Tibial artery (tissue), 4 donors: ENCODE measurements around the gene KIAA0825.

Experiments
- DNase-seq, 2 donors: peaks; one replicate each; pipeline ENCODE4 v3.0.0-alpha.2; 2019
- H3K27ac ChIP-seq, 2 donors: fragments of 200-600 bp; sonication (generic) in 1 of 2; 1 replicate in 1 of 2; 2 replicates in 1 of 2; pipeline ENCODE4 v1.5.1; 2018 to 2019; ENCODE audit warnings: mild to moderate bottlenecking in 1 of 2
- H3K27me3 ChIP-seq, 2 donors: fragments of 200-600 bp; sonication (generic) in 1 of 2; one replicate each; pipeline versions ENCODE4 v1.5.1 to v1.6.0; 2016 to 2019
- H3K36me3 ChIP-seq, 3 donors: fragments of 200-600 bp; sonication (generic) in 2 of 3; one replicate each; pipeline ENCODE4 v1.5.1; 2016 to 2019; ENCODE audit warnings: mild to moderate bottlenecking in 2 of 3
- H3K4me1 ChIP-seq, 4 donors: fragments of 200-600 bp; sonication (generic) in 2 of 4; 1 replicate in 3 of 4; 2 replicates in 1 of 4; pipeline ENCODE4 v1.5.1; 2016 to 2019
- H3K4me3 ChIP-seq, 2 donors: fragments of 200-600 bp; sonication (generic) in 1 of 2; 1 replicate in 1 of 2; 2 replicates in 1 of 2; pipeline ENCODE4 v1.5.1; 2018 to 2019; ENCODE audit warnings: mild to moderate bottlenecking in 2 of 2
- H3K9me3 ChIP-seq, 3 donors: fragments of 200-600 bp; sonication (generic) in 1 of 3; one replicate each; pipeline ENCODE4 v1.5.1; 2016 to 2019
- CTCF ChIP-seq, 2 experiments: fragments of 200-600 bp in 1 of 2; fragments of 450-650 bp in 1 of 2; IDR thresholded peaks; one replicate each; pipeline ENCODE4 v1.5.1; 2017 to 2019; ENCODE audit warnings: antibody characterized with exemption in 2 of 2, mild to moderate bottlenecking in 1 of 2, moderate library complexity in 1 of 2
- intact Hi-C: fragments of 100-400 bp; cut with DNase I; formaldehyde crosslinking; loops from one replicate; pipeline ENCODE4 v1.15.0; 2023; ENCODE audit warnings: low total_unique reads

Gene KIAA0825

GRCh38 chr5:94168151-94168550, 450.3 kb downstream of the KIAA0825 start:
- H3K27ac ChIP-seq, result no peak overlapping the region
- no peak for DNase-seq
- intact Hi-C loops, result no loop called here
- no peaks in the 10 kb centered on the region for H3K4me1 ChIP-seq
- H3K36me3 ChIP-seq, result no peaks in the 10 kb centered on the region
- TF ChIP-seq CTCF (IDR thresholded peaks at IDR 0.05), result no peak
- H3K27me3 ChIP-seq, result no peaks in the 10 kb centered on the region
- H3K4me3 ChIP-seq, result no peak overlapping the region
- H3K9me3 ChIP-seq, result peaks cover 0 to 9% (median 0%) of the 10 kb centered on the region in 3 donors

- TF ChIP-seq CTCF (IDR thresholded peaks at IDR 0.05), result no peak
- DNase-seq, result no peak
Measured at GRCh38 chr5:94161801-94162200, 456.6 kb downstream of the KIAA0825 start.

GRCh38 chr5:94159144-94159543, 459.3 kb downstream of the KIAA0825 start:
- H3K27me3 ChIP-seq, result no peaks in the 10 kb centered on the region
- H3K27ac ChIP-seq, result no peak overlapping the region
- no peaks in the 10 kb centered on the region for H3K36me3 ChIP-seq
- intact Hi-C loops, result no loop called here
- no peak overlapping the region for H3K4me3 ChIP-seq
- no peak for TF ChIP-seq CTCF (IDR thresholded peaks at IDR 0.05)
- no peaks in the 10 kb centered on the region for H3K4me1 ChIP-seq
- no peak for DNase-seq
- peaks cover 0 to 3% (median 0%) of the 10 kb centered on the region in 3 donors for H3K9me3 ChIP-seq

More at GRCh38 chr5:94161801-94162200, 456.6 kb downstream of the KIAA0825 start:
- intact Hi-C loops, result no loop called here
- Histone ChIP-seq H3K4me3 (no peak overlapping the region), H3K27ac (no peak overlapping the region), H3K36me3 (no peaks in the 10 kb centered on the region), H3K9me3 (peaks cover 0 to 9% (median 0%) of the 10 kb centered on the region in 3 donors), H3K27me3 (no peaks in the 10 kb centered on the region), H3K4me1 (no peaks in the 10 kb centered on the region)

GRCh38 chr5:94157704-94158539, 460.5 kb downstream of the KIAA0825 start:
- DNase-seq, result no peak
- Histone ChIP-seq H3K4me1 (peaks cover 0 to 4% (median 0%) of the 10 kb centered on the region in 4 donors), H3K27me3 (no peaks in the 10 kb centered on the region), H3K36me3 (no peaks in the 10 kb centered on the region), H3K27ac (no peak overlapping the region), H3K9me3 (no peaks in the 10 kb centered on the region), H3K4me3 (no peak overlapping the region)
- intact Hi-C loops, result no loop called here
- TF ChIP-seq CTCF (IDR thresholded peaks at IDR 0.05), result no peak

GRCh38 chr5:94154672-94155071, 463.7 kb downstream of the KIAA0825 start:
- Histone ChIP-seq H3K27me3 (no peaks in the 10 kb centered on the region), H3K9me3 (no peaks in the 10 kb centered on the region), H3K36me3 (no peaks in the 10 kb centered on the region), H3K4me3 (no peak overlapping the region), H3K4me1 (peaks cover 0 to 5% (median 2%) of the 10 kb centered on the region in 4 donors), H3K27ac (no peak overlapping the region)
- no peak for DNase-seq
- no peak for TF ChIP-seq CTCF (IDR thresholded peaks at IDR 0.05)
- intact Hi-C loops, result no loop called here
